ENCODE measurements around the gene UBE2G1.

UBE2G1 gene

GRCh38 chr17:4406386-4406785 lies 39.9 kb upstream of the UBE2G1 start:
- no peak overlapping the region for H3K4me3 ChIP-seq (ENCODE audit: insufficient read depth, low read length, poor library complexity, severe bottlenecking)
- H3K4me2 ChIP-seq (ENCODE audit: low read depth, low read length, poor library complexity, severe bottlenecking): no peak overlapping the region
- H3K9me3 ChIP-seq (ENCODE audit: insufficient read depth, low read length): no peaks in the 10 kb centered on the region
- TF ChIP-seq CTCF (IDR thresholded peaks at IDR 0.05; ENCODE audit: insufficient read depth, low read length, poor library complexity, severe bottlenecking): no peak
- TF ChIP-seq EZH2phosphoT487 (conservative IDR thresholded peaks at IDR 0.05; ENCODE audit: low read length): no peak
- no peaks in the 10 kb centered on the region for H3K79me2 ChIP-seq (ENCODE audit: insufficient read depth, low read length)
- no peaks in the 10 kb centered on the region for H4K20me1 ChIP-seq (ENCODE audit: low read depth, low read length)
- no peaks in the 10 kb centered on the region for H3K27me3 ChIP-seq (ENCODE audit: low read length)
- no peaks in the 10 kb centered on the region for H3K36me3 ChIP-seq (ENCODE audit: low read length)
- H3K9ac ChIP-seq (ENCODE audit: low read length): no peak overlapping the region
- no peak overlapping the region for H2AFZ ChIP-seq (ENCODE audit: low read depth, low read length, severe bottlenecking)
- H3K9me2 ChIP-seq (replicated peaks; ENCODE audit: insufficient read depth, low read length): no peaks in the 10 kb centered on the region
- no peaks in the 10 kb centered on the region for H3F3A ChIP-seq (ENCODE audit: insufficient read depth)
- no peak overlapping the region for H3K27ac ChIP-seq (ENCODE audit: low read depth, low read length)

GRCh38 chr17:4405699-4406098 lies 39.2 kb upstream of the UBE2G1 start:
- H3K4me3 ChIP-seq (ENCODE audit: insufficient read depth, low read length, poor library complexity, severe bottlenecking): no peak overlapping the region
- H4K20me1 ChIP-seq (ENCODE audit: low read depth, low read length): no peaks in the 10 kb centered on the region
- H3K9ac ChIP-seq (ENCODE audit: low read length): no peak overlapping the region
- no peaks in the 10 kb centered on the region for H3K9me3 ChIP-seq (ENCODE audit: insufficient read depth, low read length)
- no peaks in the 10 kb centered on the region for H3K27me3 ChIP-seq (ENCODE audit: low read length)
- H3K4me2 ChIP-seq (ENCODE audit: low read depth, low read length, poor library complexity, severe bottlenecking): no peak overlapping the region
- H3F3A ChIP-seq (ENCODE audit: insufficient read depth): no peaks in the 10 kb centered on the region
- no peak overlapping the region for H3K27ac ChIP-seq (ENCODE audit: low read depth, low read length)
- H3K36me3 ChIP-seq (ENCODE audit: low read length): no peaks in the 10 kb centered on the region
- no peaks in the 10 kb centered on the region for H3K9me2 ChIP-seq (replicated peaks; ENCODE audit: insufficient read depth, low read length)
- TF ChIP-seq CTCF (IDR thresholded peaks at IDR 0.05; ENCODE audit: insufficient read depth, low read length, poor library complexity, severe bottlenecking): no peak
- no peak for TF ChIP-seq EZH2phosphoT487 (conservative IDR thresholded peaks at IDR 0.05; ENCODE audit: low read length)
- H3K79me2 ChIP-seq (ENCODE audit: insufficient read depth, low read length): no peaks in the 10 kb centered on the region
- H2AFZ ChIP-seq (ENCODE audit: low read depth, low read length, severe bottlenecking): no peak overlapping the region

GRCh38 chr17:4405038-4405669 lies 38.7 kb upstream of the UBE2G1 start:
- Histone ChIP-seq H3K4me2 (ENCODE audit: low read depth, low read length, poor library complexity, severe bottlenecking) (peak overlapping the region; percentile 24), H3F3A (ENCODE audit: insufficient read depth) (no peaks in the 10 kb centered on the region), H3K9me2 (replicated peaks; ENCODE audit: insufficient read depth, low read length) (no peaks in the 10 kb centered on the region), H3K9me3 (ENCODE audit: insufficient read depth, low read length) (no peaks in the 10 kb centered on the region), H3K36me3 (ENCODE audit: low read length) (no peaks in the 10 kb centered on the region), H2AFZ (ENCODE audit: low read depth, low read length, severe bottlenecking) (no peak overlapping the region), H3K9ac (ENCODE audit: low read length) (no peak overlapping the region), H3K27me3 (ENCODE audit: low read length) (no peaks in the 10 kb centered on the region), H4K20me1 (ENCODE audit: low read depth, low read length) (no peaks in the 10 kb centered on the region), H3K27ac (ENCODE audit: low read depth, low read length) (no peak overlapping the region), H3K79me2 (ENCODE audit: insufficient read depth, low read length) (no peaks in the 10 kb centered on the region), H3K4me3 (ENCODE audit: insufficient read depth, low read length, poor library complexity, severe bottlenecking) (no peak overlapping the region)
- TF ChIP-seq EZH2phosphoT487 (conservative IDR thresholded peaks at IDR 0.05; ENCODE audit: low read length): no peak
- TF ChIP-seq CTCF (IDR thresholded peaks at IDR 0.05; ENCODE audit: insufficient read depth, low read length, poor library complexity, severe bottlenecking): no peak

Measured in SU-DHL-6 (cell line).